B cell (primary cell): Measurements from ENCODE around the gene SCRN2.

Experiments
- CTCF ChIP-seq: fragments of 200-600 bp; IDR thresholded peaks from one replicate; pipeline ENCODE4 v1.8.0; 2022; ENCODE audit warnings: antibody characterized with exemption, mild to moderate bottlenecking
- EZH2 ChIP-seq: IDR thresholded peaks from 2 replicates; pipeline ENCODE4 v1.6.1; 2012; ENCODE audit warnings: borderline replicate concordance, low read depth, mild to moderate bottlenecking, moderate library complexity, low read length; ENCODE audit not compliant: insufficient read depth, poor library complexity, severe bottlenecking

GRCh38 chr17:47840001-47840741 is 902 bp downstream of the SCRN2 start:
- TF ChIP-seq CTCF (no peak), EZH2 (no peak)
